ENCODE measurements around the gene RPS6KA5.
"Not testable (repeated sequence)": the region's sequence is repeated elsewhere in the genome, so short reads cannot be mapped to it uniquely, and the experiment has no call there.

Gene RPS6KA5

DNA sequence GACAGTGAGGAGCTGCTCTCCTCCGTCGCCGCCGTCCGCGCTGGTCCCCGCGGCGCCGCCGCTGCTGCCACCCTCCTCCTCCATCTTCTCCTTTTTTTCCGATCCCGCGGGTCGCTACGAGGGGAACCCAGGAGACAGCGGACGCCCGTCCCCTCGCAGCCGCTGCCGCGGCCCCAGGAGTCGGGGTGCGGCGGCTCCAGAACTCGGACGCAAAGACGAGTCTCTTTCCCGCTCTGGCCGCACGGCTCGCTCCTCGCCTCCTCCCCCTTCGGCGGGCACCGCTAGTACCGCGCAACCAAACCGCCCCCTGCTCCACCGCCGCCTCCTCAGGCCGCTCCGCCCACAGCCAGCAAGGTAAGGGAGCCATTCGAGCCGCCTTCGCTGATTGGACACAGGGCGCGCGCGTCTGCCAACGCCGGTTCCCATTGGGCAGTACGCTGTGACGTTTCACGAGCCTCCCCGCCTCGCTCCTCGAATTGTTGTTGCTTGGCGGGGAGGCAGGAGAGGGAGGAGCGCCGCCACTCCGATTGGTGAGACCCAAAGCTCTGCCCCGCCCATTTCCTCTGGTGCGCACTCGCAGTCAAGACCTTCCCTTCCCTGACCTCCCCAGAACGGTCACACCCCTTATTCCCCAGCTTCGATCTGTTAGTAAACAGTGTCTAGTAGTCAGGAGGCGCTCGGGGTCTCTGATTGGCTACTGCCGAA lies at the start of gene RPS6KA5:
TSS of gene RPS6KA5 (minus strand) at position 291 of the 705 bp plus-strand sequence. CDS start at position 84, 207 bp downstream.
- TF ChIP-seq, protein P1, sequence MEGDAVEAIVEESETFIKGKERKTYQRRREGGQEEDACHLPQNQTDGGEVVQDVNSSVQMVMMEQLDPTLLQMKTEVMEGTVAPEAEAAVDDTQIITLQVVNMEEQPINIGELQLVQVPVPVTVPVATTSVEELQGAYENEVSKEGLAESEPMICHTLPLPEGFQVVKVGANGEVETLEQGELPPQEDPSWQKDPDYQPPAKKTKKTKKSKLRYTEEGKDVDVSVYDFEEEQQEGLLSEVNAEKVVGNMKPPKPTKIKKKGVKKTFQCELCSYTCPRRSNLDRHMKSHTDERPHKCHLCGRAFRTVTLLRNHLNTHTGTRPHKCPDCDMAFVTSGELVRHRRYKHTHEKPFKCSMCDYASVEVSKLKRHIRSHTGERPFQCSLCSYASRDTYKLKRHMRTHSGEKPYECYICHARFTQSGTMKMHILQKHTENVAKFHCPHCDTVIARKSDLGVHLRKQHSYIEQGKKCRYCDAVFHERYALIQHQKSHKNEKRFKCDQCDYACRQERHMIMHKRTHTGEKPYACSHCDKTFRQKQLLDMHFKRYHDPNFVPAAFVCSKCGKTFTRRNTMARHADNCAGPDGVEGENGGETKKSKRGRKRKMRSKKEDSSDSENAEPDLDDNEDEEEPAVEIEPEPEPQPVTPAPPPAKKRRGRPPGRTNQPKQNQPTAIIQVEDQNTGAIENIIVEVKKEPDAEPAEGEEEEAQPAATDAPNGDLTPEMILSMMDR (IDR thresholded peaks at IDR 0.05; ENCODE audit: insufficient read depth, low read depth, low read length, missing control alignments), result no peak
- H3K4me3 ChIP-seq (ENCODE audit: low read length), result peak within 1 kb of the TSS; percentile 79
- peak; percentile 100 for DNase-seq (ENCODE audit: low read depth)

- TF ChIP-seq, protein P1 (IDR thresholded peaks at IDR 0.05; ENCODE audit: insufficient read depth, low read depth, low read length, missing control alignments), result no peak
- H3K4me3 ChIP-seq (ENCODE audit: low read length), result no peak overlapping the region
- DNase-seq (ENCODE audit: low read depth), result peak; percentile 17
Observed at GRCh38 chr14:91108941-91109611, 48.6 kb upstream of the RPS6KA5 start.

GRCh38 chr14:91103116-91103515 lies 42.7 kb upstream of the RPS6KA5 start:
- TF ChIP-seq, protein P1 (IDR thresholded peaks at IDR 0.05; ENCODE audit: insufficient read depth, low read depth, low read length, missing control alignments), result no peak
- no peak overlapping the region for H3K4me3 ChIP-seq (ENCODE audit: low read length)
- no peak for DNase-seq (ENCODE audit: low read depth)

- TF ChIP-seq, protein P1 (IDR thresholded peaks at IDR 0.05; ENCODE audit: insufficient read depth, low read depth, low read length, missing control alignments), result no peak
- no peak overlapping the region for H3K4me3 ChIP-seq (ENCODE audit: low read length)
- DNase-seq (ENCODE audit: low read depth), result no peak
Observed at GRCh38 chr14:91100102-91100501, 39.7 kb upstream of the RPS6KA5 start.

DNA sequence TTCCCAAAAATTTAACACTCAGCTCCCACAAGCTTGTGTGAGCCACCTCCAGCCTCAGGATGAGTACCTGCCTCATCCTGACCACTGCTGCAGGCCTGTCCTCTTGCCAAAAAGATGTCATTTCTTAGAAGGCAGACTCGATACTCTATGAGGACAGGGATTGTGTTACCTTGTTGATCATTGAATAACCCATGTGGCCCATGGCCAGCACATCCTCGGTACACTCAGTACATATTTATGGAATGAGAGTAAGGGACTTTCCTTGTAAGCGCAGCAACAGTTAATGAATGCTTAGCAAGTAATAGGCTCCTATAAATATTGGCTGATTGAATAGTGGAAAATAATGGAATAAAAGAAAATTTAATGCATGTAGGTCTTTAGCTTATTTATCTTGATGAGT lies 38.1 kb upstream of the RPS6KA5 start:
- TF ChIP-seq, protein P1 (IDR thresholded peaks at IDR 0.05; ENCODE audit: insufficient read depth, low read depth, low read length, missing control alignments), result no peak
- DNase-seq (ENCODE audit: low read depth), result peak; percentile 61

DNA sequence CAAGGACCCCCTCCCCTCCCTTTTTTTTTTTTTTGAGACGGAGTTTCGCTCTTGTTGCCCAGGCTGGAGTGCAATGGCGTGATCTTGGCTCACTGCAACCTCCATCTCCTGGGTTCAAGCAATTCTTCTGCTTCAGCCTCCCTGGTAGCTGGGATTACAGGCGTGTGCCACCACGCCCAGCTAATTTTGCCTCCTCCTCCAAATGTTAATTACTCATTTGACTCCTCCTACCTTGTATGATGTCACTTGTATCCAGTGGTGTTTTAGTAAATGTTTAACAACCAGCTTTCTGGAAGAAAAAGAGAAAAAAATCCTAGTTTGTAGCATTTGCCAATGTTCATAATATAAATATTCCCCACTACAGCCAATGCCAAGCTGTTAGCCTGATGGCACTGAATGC lies 37.2 kb upstream of the RPS6KA5 start:
- not testable (repeated sequence) for DNase-seq (ENCODE audit: low read depth); H3K4me3 ChIP-seq (ENCODE audit: low read length)

More for the DNA sequence above, 38.1 kb upstream of the RPS6KA5 start:
- no peak overlapping the region for H3K4me3 ChIP-seq (ENCODE audit: low read length)

- no peak for DNase-seq (ENCODE audit: low read depth)
- no peak overlapping the region for H3K4me3 ChIP-seq (ENCODE audit: low read length)
- TF ChIP-seq, protein P1 (IDR thresholded peaks at IDR 0.05; ENCODE audit: insufficient read depth, low read depth, low read length, missing control alignments), result no peak
Observed at GRCh38 chr14:91095178-91095577, 34.7 kb upstream of the RPS6KA5 start.
